Measurements from ENCODE around the gene TEKTIP1. TPM values are rescaled to one million over a fixed set of nuclear protein-coding genes. Genes with fewer than 3 reads are reported as not detected.
"Not testable (repeated sequence)": the region's sequence is repeated elsewhere in the genome, so short reads cannot be mapped to it uniquely, and the experiment has no call there.

TEKTIP1 gene
- total RNA-seq, 4 donors from 2014 or later = 1.2 to 3.3 (median 1.9) TPM; not detected in 1

- Histone ChIP-seq H3K36me3 (no peaks in the 10 kb centered on the region), H3K9me3 (no peaks in the 10 kb centered on the region), H3K4me1 (no peaks in the 10 kb centered on the region), H3K27me3 (no peaks in the 10 kb centered on the region), H3K4me3 (replicated peaks in 1 of 3) (no peak overlapping the region), H3K27ac (no peak overlapping the region)
- TF ChIP-seq POLR2A (IDR thresholded peaks at IDR 0.05) (no peak), CTCF (IDR thresholded peaks at IDR 0.05) (no peak)
- intact Hi-C loops (cut with DNase I) = no loop called here
- 84 to 89% methylated on average over 19 of the region's 19 CpGs for WGBS, 2 donors
- DNase-seq = no peak
Observed at GRCh38 chr19:3565139-3565538, 26.2 kb downstream of the TEKTIP1 start.

GRCh38 chr19:3570042-3570441 lies 31.1 kb downstream of the TEKTIP1 start:
- H3K4me3 ChIP-seq (replicated peaks in 1 of 3) = not testable (repeated sequence)
- WGBS, 2 donors = 84 to 90% methylated on average over 11 of the region's 11 CpGs

GRCh38 chr19:3570606-3571011 lies 31.6 kb downstream of the TEKTIP1 start:
- peaks cover 11 to 12% of the 10 kb centered on the region in 2 donors for H3K4me1 ChIP-seq
- TF ChIP-seq POLR2A (IDR thresholded peaks at IDR 0.05) (no peak), CTCF (IDR thresholded peaks at IDR 0.05) (no peak)
- H3K9me3 ChIP-seq = no peaks in the 10 kb centered on the region
- no peaks in the 10 kb centered on the region for H3K36me3 ChIP-seq
- 75 to 83% methylated on average over 7 of the region's 7 CpGs for WGBS, 2 donors
- no peak overlapping the region for H3K27ac ChIP-seq
- no peak overlapping the region for H3K4me3 ChIP-seq (replicated peaks in 1 of 3)
- H3K27me3 ChIP-seq = no peaks in the 10 kb centered on the region
- DNase-seq = no peak
- intact Hi-C loops (cut with DNase I) = loop anchor here (5.0 kb wide), 1 partner anchor 57 kb away; the partner anchor contains the start of gene CACTIN

More at GRCh38 chr19:3570042-3570441, 31.1 kb downstream of the TEKTIP1 start:
- H3K27ac ChIP-seq, H3K36me3 ChIP-seq, DNase-seq, H3K9me3 ChIP-seq, H3K27me3 ChIP-seq: not testable (repeated sequence)
- intact Hi-C loops (cut with DNase I) = loop anchor here (5.0 kb wide), 1 partner anchor 57 kb away; the partner anchor contains the start of gene CACTIN
- peaks cover 11 to 12% of the 10 kb centered on the region in 2 donors for H3K4me1 ChIP-seq

- no peak overlapping the region for H3K27ac ChIP-seq
Observed at GRCh38 chr19:3572132-3572854, 33.3 kb downstream of the TEKTIP1 start.

GRCh38 chr19:3572855-3573161 lies 33.8 kb downstream of the TEKTIP1 start, which contains the start of gene HMG20B:
Gene HMG20B, plus strand, starts transcription at chr19:3572944. Its CDS starts 366 bp downstream, at chr19:3573310.
- Histone ChIP-seq H3K4me1 (peaks cover 19 to 20% of the 10 kb centered on the region in 2 donors), H3K36me3 (no peaks in the 10 kb centered on the region), H3K4me3 (replicated peaks in 1 of 3) (peak within 1 kb of the TSS; percentile 83 to 95 (median 85)), H3K9me3 (no peaks in the 10 kb centered on the region), H3K27me3 (no peaks in the 10 kb centered on the region), H3K27ac (peak within 1 kb of the TSS in 2 of 3 donors; percentile 53 to 63)
- TF ChIP-seq CTCF (IDR thresholded peaks at IDR 0.05) = no peak
- TF ChIP-seq POLR2A (IDR thresholded peaks at IDR 0.05) = peak in 1 of 2 donors; percentile 32
- intact Hi-C loops (cut with DNase I) = loop anchor here (2.0 to 5.0 kb wide), 2 partner anchors 16 to 54 kb away; partner anchors contain the start of genes CACTIN and MFSD12
- 0% methylated on average over 1 of the region's 30 CpGs; no CpG with 5 or more reads in 1 of the 2 donors for WGBS, 2 donors
- DNase-seq = no peak

More at GRCh38 chr19:3572132-3572854, 33.3 kb downstream of the TEKTIP1 start:
- no peaks in the 10 kb centered on the region for H3K9me3 ChIP-seq
- 6 to 7% methylated on average over 15 to 24 of the region's 48 CpGs for WGBS, 2 donors
- no peaks in the 10 kb centered on the region for H3K27me3 ChIP-seq
- H3K36me3 ChIP-seq = no peaks in the 10 kb centered on the region
- H3K4me1 ChIP-seq = peaks cover 19 to 20% of the 10 kb centered on the region in 2 donors
- H3K4me3 ChIP-seq (replicated peaks in 1 of 3) = peak overlapping the region in 1 of 3 donors; percentile 85
- TF ChIP-seq POLR2A (IDR thresholded peaks at IDR 0.05) (no peak), CTCF (IDR thresholded peaks at IDR 0.05) (no peak)
- DNase-seq = peak; percentile 100
- intact Hi-C loops (cut with DNase I) = loop anchor here (2.0 to 5.0 kb wide), 2 partner anchors 15 to 55 kb away; partner anchors contain the start of genes CACTIN and MFSD12
